LNCAP (cell line): ENCODE measurements around the gene A3GALT2.

Source experiments
- CTCF ChIP-seq: fragments of 450-650 bp; IDR thresholded peaks from 2 replicates; pipeline ENCODE4 v1.5.1; 2017; ENCODE audit warnings: mild to moderate bottlenecking

A3GALT2 gene

DNA sequence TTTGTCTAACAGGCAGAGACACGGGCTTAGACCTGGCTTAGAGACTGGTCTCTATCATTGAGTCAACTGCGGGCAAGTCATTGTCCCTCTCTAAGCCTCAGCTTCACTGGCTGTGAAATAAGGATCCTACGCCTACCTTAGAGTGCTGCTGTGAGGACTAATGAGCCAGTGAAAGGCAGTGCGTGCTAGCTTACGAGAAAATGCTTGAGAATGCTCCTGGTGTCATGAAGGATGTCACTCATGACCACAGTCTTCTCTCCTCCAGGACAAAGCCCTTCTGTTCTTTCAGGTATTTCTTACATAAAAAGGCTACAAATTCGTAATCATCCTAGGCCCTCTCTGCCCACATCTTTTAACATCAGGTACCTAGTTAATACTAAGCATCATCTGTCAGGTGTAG lies 16.5 kb upstream of the A3GALT2 start:
- TF ChIP-seq CTCF, result no peak

DNA sequence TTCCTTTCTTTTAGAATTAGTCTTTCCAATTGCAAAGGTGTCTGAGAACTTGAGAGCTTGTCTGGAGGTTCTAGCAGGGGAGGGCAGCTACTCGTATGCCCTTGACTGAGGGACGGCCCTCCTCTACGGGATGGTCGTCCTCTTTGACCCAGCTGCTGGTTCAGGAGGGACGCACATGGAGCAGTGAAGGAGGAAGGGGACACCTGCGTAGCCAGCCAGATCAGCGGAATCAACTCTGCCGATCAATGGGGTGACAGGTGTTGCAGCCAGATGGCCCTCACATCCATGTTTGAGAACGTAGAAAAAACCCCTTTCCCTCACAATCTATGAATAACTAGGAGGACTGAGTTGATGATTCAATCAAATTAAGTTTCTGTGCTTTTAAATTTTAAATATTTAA lies 15.7 kb upstream of the A3GALT2 start:
- no peak for TF ChIP-seq CTCF

GRCh38 chr1:33335020-33335419 lies 14.1 kb upstream of the A3GALT2 start:
- no peak for TF ChIP-seq CTCF

DNA sequence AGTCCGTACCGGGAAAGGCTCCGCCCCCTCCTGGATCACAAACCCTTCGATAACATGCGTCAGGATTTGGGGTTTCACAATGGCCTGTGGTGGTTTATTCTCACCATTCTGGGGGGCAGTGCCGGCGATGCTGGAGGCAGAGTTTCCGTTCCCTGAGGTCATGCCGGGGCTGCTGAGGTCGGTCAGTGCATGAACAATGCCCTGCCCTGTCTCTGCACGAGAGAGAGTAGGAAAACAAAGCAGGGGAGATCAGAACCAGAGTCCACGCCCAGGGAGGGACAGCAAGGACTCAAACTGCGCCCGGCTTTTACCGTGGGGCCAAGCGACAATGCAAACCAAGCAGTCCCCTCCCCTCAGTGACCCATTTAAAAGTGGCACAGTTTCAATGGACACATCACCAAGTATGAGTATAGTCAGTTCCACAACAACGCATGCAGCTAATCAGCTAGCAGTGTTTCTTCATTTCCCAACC lies 13.2 kb upstream of the A3GALT2 start:
- no peak for TF ChIP-seq CTCF

GRCh38 chr1:33332881-33333280 lies 12.0 kb upstream of the A3GALT2 start:
- TF ChIP-seq CTCF, result no peak

DNA sequence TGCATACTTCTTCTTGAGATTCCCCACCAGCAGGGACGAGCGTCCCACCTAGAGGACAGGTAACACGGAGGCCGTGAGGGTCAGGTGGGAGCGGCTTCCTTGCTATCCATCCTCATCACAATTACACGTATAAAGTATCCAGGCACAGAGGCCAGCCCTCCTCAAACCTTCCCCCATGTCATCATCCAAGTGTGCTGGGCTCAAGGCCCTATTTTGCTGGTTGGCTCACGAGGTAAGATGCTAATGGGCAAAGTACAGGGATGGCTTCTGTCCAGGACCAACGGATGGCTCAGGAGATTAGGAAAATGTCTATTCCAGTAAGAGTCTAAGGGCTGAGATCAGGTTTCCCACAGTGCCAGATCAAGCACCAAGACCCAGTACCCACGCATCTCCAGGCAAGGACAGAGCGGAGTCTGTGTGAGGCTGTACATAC lies 11.5 kb upstream of the A3GALT2 start:
- no peak for TF ChIP-seq CTCF

- TF ChIP-seq CTCF, result no peak
These were observed 10.8 kb upstream of the A3GALT2 start for GRCh38 chr1:33331444-33332356.
